Esophagus (tissue), 2 donors: ENCODE results near the gene ARFIP1. TPM values are rescaled to one million over a fixed set of nuclear protein-coding genes. Genes with fewer than 3 reads are reported as not detected.
"Not testable (repeated sequence)": the region's sequence is repeated elsewhere in the genome, so short reads cannot be mapped to it uniquely, and the experiment has no call there.

Experiments used
- H3K27ac ChIP-seq, 2 donors: one replicate each; pipeline ENCODE4 v1.5.1; 2013; ENCODE audit warnings: low read depth in 2 of 2, mild to moderate bottlenecking in 2 of 2, inconsistent platforms in 1 of 2, low read length in 1 of 2, moderate library complexity in 1 of 2
- H3K27me3 ChIP-seq, 2 donors: one replicate each; pipeline ENCODE4 v1.6.1; 2013; ENCODE audit warnings: low read length in 2 of 2, control low read depth in 1 of 2, mild to moderate bottlenecking in 1 of 2; ENCODE audit not compliant: insufficient read depth in 2 of 2, control insufficient read depth in 1 of 2
- H3K36me3 ChIP-seq, 2 donors: one replicate each; pipeline ENCODE4 v1.6.1; 2013; ENCODE audit warnings: low read length in 1 of 2; ENCODE audit not compliant: control insufficient read depth in 2 of 2, insufficient read depth in 2 of 2
- H3K4me1 ChIP-seq, 2 donors: one replicate each; pipeline ENCODE4 v1.6.1; 2013; ENCODE audit warnings: low read length in 1 of 2; ENCODE audit not compliant: control insufficient read depth in 2 of 2, insufficient read depth in 2 of 2
- H3K4me3 ChIP-seq, 2 donors: one replicate each; pipeline ENCODE4 v1.5.1; 2013; ENCODE audit warnings: low read length in 2 of 2, mild to moderate bottlenecking in 2 of 2, low read depth in 1 of 2, moderate library complexity in 1 of 2
- H3K9me3 ChIP-seq, 2 donors: one replicate each; pipeline ENCODE4 v1.6.1; 2013; ENCODE audit warnings: mild to moderate bottlenecking in 2 of 2, low read depth in 1 of 2, low read length in 1 of 2, moderate library complexity in 1 of 2; ENCODE audit not compliant: control insufficient read depth in 2 of 2, insufficient read depth in 1 of 2
- whole genome bisulfite sequencing, 2 donors: extraction: QIAGEN DNeasy Blood & Tissue Kit; methylation state at CpG; one replicate each; pipeline ENCODE4 v1.1.7; 2013; 5-methylcytosine and 5-hydroxymethylcytosine counted together
- polyA plus RNA-seq, 2 donors: library from polyadenylated mRNA; stranded (reverse); fragments of 200-250 nt; gene quantifications; one replicate each; pipeline ENCODE4 v1.2.3, GENCODE V29; 2013
- donor health status: healthy with polysubstance abuse.
- donor health status: Bipolar disorder and iron deficiency.

Gene ARFIP1
- polyA plus RNA-seq, 2 donors: 13.7 to 14.3 TPM

GRCh38 chr4:152763796-152764195 is 16.0 kb upstream of the ARFIP1 start:
- H3K36me3 ChIP-seq: no peaks in the 10 kb centered on the region
- H3K4me1 ChIP-seq: no peaks in the 10 kb centered on the region
- H3K27me3 ChIP-seq: no peaks in the 10 kb centered on the region
- no peak overlapping the region for H3K27ac ChIP-seq
- H3K9me3 ChIP-seq: no peaks in the 10 kb centered on the region
- WGBS, 2 donors: 90 to 100% methylated on average over 1 of the region's 1 CpG
- H3K4me3 ChIP-seq: no peak overlapping the region

GRCh38 chr4:152765069-152765737 is 14.6 kb upstream of the ARFIP1 start:
- not testable (repeated sequence) for H3K4me1 ChIP-seq, H3K27ac ChIP-seq, H3K9me3 ChIP-seq, H3K36me3 ChIP-seq, H3K27me3 ChIP-seq, H3K4me3 ChIP-seq
- WGBS, 2 donors: 90 to 93% methylated on average over 47 to 54 of the region's 54 CpGs

GRCh38 chr4:152771741-152772533 is 7.8 kb upstream of the ARFIP1 start:
- H3K36me3 ChIP-seq: no peaks in the 10 kb centered on the region
- no peak overlapping the region for H3K4me3 ChIP-seq
- H3K27me3 ChIP-seq: no peaks in the 10 kb centered on the region
- 59 to 61% methylated on average over 3 of the region's 3 CpGs for WGBS, 2 donors
- H3K9me3 ChIP-seq: no peaks in the 10 kb centered on the region
- H3K4me1 ChIP-seq: no peaks in the 10 kb centered on the region
- no peak overlapping the region for H3K27ac ChIP-seq

GRCh38 chr4:152773339-152773738 is 6.4 kb upstream of the ARFIP1 start:
- no peaks in the 10 kb centered on the region for H3K9me3 ChIP-seq
- no peaks in the 10 kb centered on the region for H3K4me1 ChIP-seq
- H3K36me3 ChIP-seq: no peaks in the 10 kb centered on the region
- 94 to 97% methylated on average over 2 of the region's 2 CpGs for WGBS, 2 donors
- H3K27me3 ChIP-seq: no peaks in the 10 kb centered on the region
- no peak overlapping the region for H3K4me3 ChIP-seq
- no peak overlapping the region for H3K27ac ChIP-seq

- H3K9me3 ChIP-seq: no peaks in the 10 kb centered on the region
- H3K27me3 ChIP-seq: no peaks in the 10 kb centered on the region
- WGBS, 2 donors: 65 to 68% methylated on average over 1 of the region's 1 CpG
- no peak overlapping the region for H3K4me3 ChIP-seq
- H3K4me1 ChIP-seq: no peaks in the 10 kb centered on the region
- no peaks in the 10 kb centered on the region for H3K36me3 ChIP-seq
- no peak overlapping the region for H3K27ac ChIP-seq
Measured at GRCh38 chr4:152773953-152774352, 5.8 kb upstream of the ARFIP1 start.

- Histone ChIP-seq H3K27ac (no peak overlapping the region), H3K9me3 (no peaks in the 10 kb centered on the region), H3K36me3 (no peaks in the 10 kb centered on the region), H3K4me3 (no peak overlapping the region), H3K27me3 (no peaks in the 10 kb centered on the region), H3K4me1 (peaks cover 0 to 3% of the 10 kb centered on the region in 2 donors)
Measured at GRCh38 chr4:152776352-152776751, 3.4 kb upstream of the ARFIP1 start.

GRCh38 chr4:152777488-152777887 is 2.3 kb upstream of the ARFIP1 start:
- WGBS, 2 donors: 93 to 94% methylated on average over 1 of the region's 1 CpG
- H3K36me3 ChIP-seq: no peaks in the 10 kb centered on the region
- no peaks in the 10 kb centered on the region for H3K27me3 ChIP-seq
- H3K4me1 ChIP-seq: peaks cover 0 to 3% of the 10 kb centered on the region in 2 donors
- H3K4me3 ChIP-seq: no peak overlapping the region
- no peak overlapping the region for H3K27ac ChIP-seq
- no peaks in the 10 kb centered on the region for H3K9me3 ChIP-seq

GRCh38 chr4:152778656-152779512 is 870 bp upstream of the ARFIP1 start:
- H3K27me3 ChIP-seq: no peaks in the 10 kb centered on the region
- H3K36me3 ChIP-seq: no peaks in the 10 kb centered on the region
- peaks cover 0 to 3% of the 10 kb centered on the region in 2 donors for H3K4me1 ChIP-seq
- H3K9me3 ChIP-seq: no peaks in the 10 kb centered on the region
- H3K4me3 ChIP-seq: peak overlapping the region; percentile 80 to 81
- 2% methylated on average over 30 of the region's 30 CpGs for WGBS, 2 donors
- H3K27ac ChIP-seq: peak overlapping the region; percentile 75 to 95

- H3K36me3 ChIP-seq: no peaks in the 10 kb centered on the region
- H3K4me3 ChIP-seq: peak overlapping the region; percentile 80 to 81
- H3K4me1 ChIP-seq: peaks cover 0 to 3% of the 10 kb centered on the region in 2 donors
- no peaks in the 10 kb centered on the region for H3K9me3 ChIP-seq
- H3K27ac ChIP-seq: peak overlapping the region; percentile 94 to 95
- 2% methylated on average over 14 of the region's 14 CpGs for WGBS, 2 donors
- H3K27me3 ChIP-seq: no peaks in the 10 kb centered on the region
Measured at GRCh38 chr4:152780267-152780778, 569 bp downstream of the ARFIP1 start.
